Measurements from ENCODE around the gene SDK1.

DNA sequence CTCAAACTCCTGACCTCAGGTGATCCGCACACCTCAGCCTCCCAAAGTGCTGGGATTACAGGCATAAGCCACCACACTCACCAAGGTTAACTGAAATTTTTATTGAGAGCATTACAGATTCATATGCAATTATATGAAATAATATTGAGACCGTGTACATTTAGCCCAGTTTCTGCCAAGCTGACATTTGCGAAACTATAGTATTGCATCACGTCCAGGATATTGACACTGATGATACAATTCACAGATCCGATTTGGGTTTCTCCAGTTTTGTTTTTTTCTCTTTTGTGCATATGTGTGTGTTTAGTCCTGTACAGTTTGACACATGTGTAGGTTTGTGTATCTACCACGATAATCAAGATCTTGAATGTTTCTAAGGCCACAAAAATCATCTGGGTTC is 753.1 kb downstream of the SDK1 start:
- TF ChIP-seq, protein P1, sequence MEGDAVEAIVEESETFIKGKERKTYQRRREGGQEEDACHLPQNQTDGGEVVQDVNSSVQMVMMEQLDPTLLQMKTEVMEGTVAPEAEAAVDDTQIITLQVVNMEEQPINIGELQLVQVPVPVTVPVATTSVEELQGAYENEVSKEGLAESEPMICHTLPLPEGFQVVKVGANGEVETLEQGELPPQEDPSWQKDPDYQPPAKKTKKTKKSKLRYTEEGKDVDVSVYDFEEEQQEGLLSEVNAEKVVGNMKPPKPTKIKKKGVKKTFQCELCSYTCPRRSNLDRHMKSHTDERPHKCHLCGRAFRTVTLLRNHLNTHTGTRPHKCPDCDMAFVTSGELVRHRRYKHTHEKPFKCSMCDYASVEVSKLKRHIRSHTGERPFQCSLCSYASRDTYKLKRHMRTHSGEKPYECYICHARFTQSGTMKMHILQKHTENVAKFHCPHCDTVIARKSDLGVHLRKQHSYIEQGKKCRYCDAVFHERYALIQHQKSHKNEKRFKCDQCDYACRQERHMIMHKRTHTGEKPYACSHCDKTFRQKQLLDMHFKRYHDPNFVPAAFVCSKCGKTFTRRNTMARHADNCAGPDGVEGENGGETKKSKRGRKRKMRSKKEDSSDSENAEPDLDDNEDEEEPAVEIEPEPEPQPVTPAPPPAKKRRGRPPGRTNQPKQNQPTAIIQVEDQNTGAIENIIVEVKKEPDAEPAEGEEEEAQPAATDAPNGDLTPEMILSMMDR (conservative IDR thresholded peaks at IDR 0.05), result no peak
- no peak for TF ChIP-seq ZFX (IDR thresholded peaks at IDR 0.05)
